Measurements from ENCODE around the gene ZNF668. TPM values are rescaled to one million over a fixed set of nuclear protein-coding genes. Genes with fewer than 3 reads are reported as not detected.
A peak's percentile ranks its signal among the peaks of the same experiment; 100 is the strongest.
"Not testable (repeated sequence)": the region's sequence is repeated elsewhere in the genome, so short reads cannot be mapped to it uniquely, and the experiment has no call there.

ZNF668 gene
- total RNA-seq, 1 donor from 2014 or later, result 8.2 TPM

DNA sequence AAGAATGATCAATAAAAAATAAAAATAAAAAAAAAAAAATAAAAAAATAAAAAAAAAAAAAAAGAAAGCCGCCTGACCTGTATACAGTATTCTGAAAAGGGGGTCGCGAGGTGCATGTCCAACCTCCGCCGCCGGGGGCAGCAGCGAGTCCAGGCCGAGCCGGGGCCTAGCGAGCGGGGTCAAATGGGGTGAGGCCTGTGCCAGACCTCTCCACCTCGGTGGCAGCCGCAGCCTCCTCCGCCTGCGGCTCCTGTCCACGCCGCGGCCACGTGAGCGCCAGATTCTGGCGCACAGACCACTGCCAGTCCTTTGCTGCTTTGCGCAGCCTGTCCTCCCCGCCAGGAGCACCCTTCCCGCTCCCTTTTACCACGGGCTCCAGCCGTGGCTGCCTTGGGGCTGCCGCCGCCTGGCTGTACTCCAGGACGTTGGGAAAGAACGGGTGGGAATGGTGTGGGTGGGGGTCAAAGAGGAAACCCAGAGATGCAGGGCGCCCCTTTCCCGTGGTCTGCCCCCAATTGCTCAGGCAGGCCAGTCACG, 31.7 kb upstream of the ZNF668 start:
- peak; percentile 92 for DNase-seq
- intact Hi-C loops (cut with DNase I), result no loop called here
- peak overlapping the region; percentile 73 for H3K27ac ChIP-seq
- no peaks in the 10 kb centered on the region for H3K9me3 ChIP-seq
- H3K27me3 ChIP-seq (ENCODE audit: low read depth), result no peaks in the 10 kb centered on the region
- H3K36me3 ChIP-seq, result peaks cover 15% of the 10 kb centered on the region
- ATAC-seq, result peak; percentile 91 to 95
- peaks cover 20% of the 10 kb centered on the region for H3K4me1 ChIP-seq
- H3K4me3 ChIP-seq, result peak overlapping the region; percentile 39
- TF ChIP-seq, protein P1, sequence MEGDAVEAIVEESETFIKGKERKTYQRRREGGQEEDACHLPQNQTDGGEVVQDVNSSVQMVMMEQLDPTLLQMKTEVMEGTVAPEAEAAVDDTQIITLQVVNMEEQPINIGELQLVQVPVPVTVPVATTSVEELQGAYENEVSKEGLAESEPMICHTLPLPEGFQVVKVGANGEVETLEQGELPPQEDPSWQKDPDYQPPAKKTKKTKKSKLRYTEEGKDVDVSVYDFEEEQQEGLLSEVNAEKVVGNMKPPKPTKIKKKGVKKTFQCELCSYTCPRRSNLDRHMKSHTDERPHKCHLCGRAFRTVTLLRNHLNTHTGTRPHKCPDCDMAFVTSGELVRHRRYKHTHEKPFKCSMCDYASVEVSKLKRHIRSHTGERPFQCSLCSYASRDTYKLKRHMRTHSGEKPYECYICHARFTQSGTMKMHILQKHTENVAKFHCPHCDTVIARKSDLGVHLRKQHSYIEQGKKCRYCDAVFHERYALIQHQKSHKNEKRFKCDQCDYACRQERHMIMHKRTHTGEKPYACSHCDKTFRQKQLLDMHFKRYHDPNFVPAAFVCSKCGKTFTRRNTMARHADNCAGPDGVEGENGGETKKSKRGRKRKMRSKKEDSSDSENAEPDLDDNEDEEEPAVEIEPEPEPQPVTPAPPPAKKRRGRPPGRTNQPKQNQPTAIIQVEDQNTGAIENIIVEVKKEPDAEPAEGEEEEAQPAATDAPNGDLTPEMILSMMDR (IDR thresholded peaks at IDR 0.05), result peak; percentile 82

DNA sequence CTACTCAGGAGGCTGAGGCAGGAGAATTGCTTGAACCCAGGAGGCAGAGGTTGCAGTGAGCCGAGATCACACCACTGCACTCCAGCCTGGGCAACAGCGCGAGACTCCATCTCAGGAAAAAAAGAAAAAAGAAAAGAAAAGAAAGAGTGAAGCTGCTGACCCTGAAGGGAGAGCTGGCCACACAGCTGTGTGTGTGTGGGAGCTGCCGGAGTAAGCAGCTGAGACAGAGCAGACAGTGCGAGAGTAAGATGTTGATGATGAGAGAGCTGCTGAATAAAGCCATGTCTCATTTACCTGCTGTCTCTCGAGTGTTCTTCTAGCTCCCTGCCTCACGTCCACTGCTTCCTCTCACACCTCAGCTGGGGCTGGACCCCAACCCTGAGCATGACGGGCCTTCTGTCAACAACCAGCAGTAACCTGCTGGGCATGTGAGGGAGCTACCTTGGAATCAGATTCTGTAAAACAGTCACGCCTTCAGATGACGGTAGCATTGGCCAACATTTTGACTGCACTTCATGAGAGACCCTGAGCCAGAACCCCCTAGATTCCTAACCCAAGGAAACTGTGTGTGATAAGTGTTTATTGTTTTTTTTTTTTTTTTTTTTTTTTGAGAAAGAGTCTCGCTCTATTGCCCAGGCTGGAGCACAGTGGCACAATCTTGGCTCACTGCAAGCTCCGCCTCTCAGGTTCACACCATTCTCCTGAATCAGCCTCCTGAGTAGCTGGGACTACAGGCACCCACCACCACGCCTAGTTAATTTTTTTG, 27.0 kb upstream of the ZNF668 start:
- ATAC-seq; intact Hi-C loops (cut with DNase I); DNase-seq; H3K4me3 ChIP-seq; H3K27me3 ChIP-seq (ENCODE audit: low read depth); H3K27ac ChIP-seq; H3K36me3 ChIP-seq; H3K9me3 ChIP-seq; H3K4me1 ChIP-seq: not testable (repeated sequence)

DNA sequence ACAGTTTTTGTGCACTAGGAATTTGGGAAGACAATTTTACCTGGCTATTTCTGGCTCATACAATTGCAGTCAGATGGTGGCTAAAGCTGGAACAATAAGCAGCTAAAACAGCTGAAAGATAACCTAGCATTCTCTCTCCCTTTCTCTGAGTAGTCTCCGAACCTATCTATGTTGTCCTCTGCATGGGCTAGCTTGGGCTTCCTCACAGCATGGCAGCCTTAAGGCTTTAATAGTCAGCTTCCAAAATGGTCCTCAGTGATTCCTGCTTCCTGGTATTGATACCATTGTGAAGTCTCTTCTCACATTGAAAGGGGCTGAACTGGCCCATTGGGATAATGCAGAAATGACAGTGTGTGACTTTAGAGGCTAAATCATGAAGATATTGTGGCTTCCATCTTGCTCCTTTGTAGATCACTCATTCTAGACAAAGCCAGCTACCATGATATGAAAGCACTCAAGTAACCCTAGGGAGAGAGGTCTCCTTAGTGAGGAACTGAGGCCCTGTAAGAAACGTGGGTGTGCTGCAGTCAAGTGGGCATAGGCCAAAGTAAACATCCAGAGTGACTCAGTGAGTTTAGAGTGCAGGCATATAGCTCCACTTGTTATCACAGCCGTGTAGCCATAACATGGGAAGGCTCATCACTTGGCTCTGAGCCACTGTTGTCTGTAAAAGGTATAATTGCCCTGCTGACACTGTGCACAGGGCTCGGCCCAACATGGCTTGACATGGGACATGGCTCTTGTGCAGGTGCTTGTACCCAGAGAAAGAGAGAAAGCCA, 26.0 kb upstream of the ZNF668 start:
- Histone ChIP-seq H3K36me3 (no peaks in the 10 kb centered on the region), H3K9me3 (no peaks in the 10 kb centered on the region), H3K4me1 (peaks cover 12% of the 10 kb centered on the region), H3K27ac (no peak overlapping the region), H3K4me3 (no peak overlapping the region), H3K27me3 (ENCODE audit: low read depth) (no peaks in the 10 kb centered on the region)
- intact Hi-C loops (cut with DNase I), result no loop called here
- no peak for ATAC-seq
- TF ChIP-seq, protein P1 (IDR thresholded peaks at IDR 0.05), result no peak
- DNase-seq, result no peak

DNA sequence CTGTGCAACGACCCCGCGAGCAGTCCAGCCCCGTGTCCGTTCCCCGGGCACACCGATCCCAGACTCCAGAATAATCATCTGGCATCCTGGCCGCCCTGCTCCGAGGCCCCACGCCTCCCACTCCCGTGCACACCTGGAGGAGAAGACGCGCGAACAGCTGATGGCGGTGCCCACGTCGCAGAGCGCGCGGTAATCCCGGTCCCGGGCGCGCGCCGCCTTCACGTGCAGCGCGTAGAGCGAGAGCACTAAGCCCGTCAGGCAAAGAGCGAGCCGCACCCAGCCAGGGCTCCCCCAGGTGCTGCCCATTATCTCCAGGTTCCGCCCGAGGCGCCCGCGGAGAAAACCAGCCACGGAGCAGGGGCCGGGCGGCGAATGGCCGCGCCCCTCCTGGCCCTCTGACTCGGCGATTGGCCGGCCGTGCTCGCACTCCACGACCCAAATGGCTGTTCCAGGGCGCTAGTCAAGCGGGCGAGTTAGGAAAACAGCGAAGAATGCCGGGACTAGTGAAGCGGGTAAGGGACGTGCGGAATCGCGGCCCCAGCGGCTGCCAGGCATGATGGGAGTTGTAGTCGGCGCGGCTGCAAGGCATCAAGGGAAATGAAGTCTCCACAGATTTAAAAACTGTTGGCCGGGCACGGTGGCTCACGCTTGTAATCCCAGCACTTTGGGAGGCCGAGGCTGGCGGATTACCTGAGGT, 20.5 kb upstream of the ZNF668 start, which contains the start of gene VKORC1:
VKORC1 (minus strand) TSS at position 374 of the 697 bp plus-strand sequence; CDS start at position 306, 68 bp downstream.
- peak within 1 kb of the TSS; percentile 89 for H3K27ac ChIP-seq
- intact Hi-C loops (cut with DNase I), result no loop called here

DNA sequence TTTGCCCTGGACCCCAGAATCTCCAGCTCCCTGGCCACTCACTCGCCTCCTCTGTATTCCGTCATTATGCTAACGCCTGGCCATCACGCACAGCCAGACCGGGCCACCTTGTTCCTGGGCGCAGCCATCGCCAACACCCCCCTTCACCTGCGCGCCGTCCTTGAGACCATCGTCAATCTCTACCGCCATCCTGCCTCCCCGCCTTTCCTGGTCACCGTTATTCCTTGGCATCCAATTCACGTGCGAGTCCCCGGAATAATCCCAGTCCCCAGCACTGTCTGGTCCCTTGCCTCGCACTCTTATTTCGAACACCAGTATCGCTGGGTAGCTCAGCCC, 20.0 kb upstream of the ZNF668 start:
- H3K36me3 ChIP-seq, result peaks cover 24% of the 10 kb centered on the region
- H3K9me3 ChIP-seq, result no peaks in the 10 kb centered on the region
- no peaks in the 10 kb centered on the region for H3K27me3 ChIP-seq (ENCODE audit: low read depth)
- H3K27ac ChIP-seq, result peak overlapping the region; percentile 89
- TF ChIP-seq, protein P1 (IDR thresholded peaks at IDR 0.05), result no peak
- intact Hi-C loops (cut with DNase I), result no loop called here
- peaks cover 25% of the 10 kb centered on the region for H3K4me1 ChIP-seq
- DNase-seq, result no peak
- peak; percentile 10 to 45 for ATAC-seq
- H3K4me3 ChIP-seq, result peak overlapping the region; percentile 93

More for the DNA sequence above, 20.5 kb upstream of the ZNF668 start, which contains the start of gene VKORC1:
- ATAC-seq, result peak; percentile 96 to 97
- H3K4me3 ChIP-seq, result peak within 1 kb of the TSS; percentile 93
- H3K9me3 ChIP-seq, result no peaks in the 10 kb centered on the region
- peak; percentile 97 for DNase-seq
- peaks cover 25% of the 10 kb centered on the region for H3K4me1 ChIP-seq
- H3K27me3 ChIP-seq (ENCODE audit: low read depth), result no peaks in the 10 kb centered on the region
- TF ChIP-seq, protein P1 (IDR thresholded peaks at IDR 0.05), result no peak
- H3K36me3 ChIP-seq, result peaks cover 19% of the 10 kb centered on the region
